AML-193 (cell line): ENCODE data around the gene CDC34.
A peak's percentile ranks its signal among the peaks of the same experiment; 100 is the strongest.

Experiments used
- DNase-seq, 2 experiments: peaks; one replicate each; lab custom pipeline; 2025; lab: John Stamatoyannopoulos, UW

CDC34 gene

GRCh38 chr19:542173-542866, 10.8 kb downstream of the CDC34 start:
- no peak for DNase-seq

GRCh38 chr19:543910-544608, 12.5 kb downstream of the CDC34 start, which contains the start of gene GZMM:
TSS of gene GZMM (plus strand) at chr19:544053. CDS start at chr19:544072, 19 bp downstream.
- no peak for DNase-seq

GRCh38 chr19:547117-547516, 15.6 kb downstream of the CDC34 start:
- no peak for DNase-seq

GRCh38 chr19:547836-548720, 16.5 kb downstream of the CDC34 start:
- no peak for DNase-seq

GRCh38 chr19:548886-549830, 17.6 kb downstream of the CDC34 start:
- no peak for DNase-seq

GRCh38 chr19:554817-555216, 23.3 kb downstream of the CDC34 start:
- no peak for DNase-seq

- DNase-seq = no peak
These were observed 23.9 kb downstream of the CDC34 start for GRCh38 chr19:555474-555808.

- no peak for DNase-seq
These were observed 25.2 kb downstream of the CDC34 start for GRCh38 chr19:556611-557382.

GRCh38 chr19:558770-559439, 27.3 kb downstream of the CDC34 start:
- DNase-seq = no peak

- no peak for DNase-seq
These were observed 28.6 kb downstream of the CDC34 start for GRCh38 chr19:560121-560520.

- peak; percentile 71 to 80 for DNase-seq
These were observed 34.8 kb downstream of the CDC34 start for GRCh38 chr19:566403-566802.

- DNase-seq = no peak
These were observed 35.3 kb downstream of the CDC34 start for GRCh38 chr19:566844-567243.

GRCh38 chr19:567296-567900, 35.8 kb downstream of the CDC34 start:
- DNase-seq = no peak

GRCh38 chr19:570251-570686, 38.7 kb downstream of the CDC34 start:
- no peak for DNase-seq

GRCh38 chr19:570937-571565, 39.5 kb downstream of the CDC34 start:
- DNase-seq = peak; percentile 43 to 62

GRCh38 chr19:571566-571974, 40.0 kb downstream of the CDC34 start:
- peak; percentile 29 to 44 for DNase-seq

- DNase-seq = peak; percentile 94
These were observed 40.7 kb downstream of the CDC34 start, which contains the start of gene BSG for GRCh38 chr19:572140-572742. TSS of gene BSG (plus strand) at chr19:572596. CDS start at chr19:572635, 39 bp downstream.

- DNase-seq = no peak
These were observed 41.4 kb downstream of the CDC34 start for GRCh38 chr19:572743-573518.
